Activated CD4-positive, alpha-beta T cell treated with anti-CD3 and anti-CD28 coated beads, Interleukin-2, Interleukin-4, amounts not matched to agents 100 ng/mL and 50 ng/mL, durations not matched to agents 16 hours and 8 hours (primary cell): ENCODE measurements around the gene SKOR2.
"Not testable (repeated sequence)": the region's sequence is repeated elsewhere in the genome, so short reads cannot be mapped to it uniquely, and the experiment has no call there.

Experiments used
- DNase-seq: peaks from one replicate; pipeline ENCODE4 v3.0.0-alpha.2; 2020; ENCODE audit warnings: low spot score

Gene SKOR2

GRCh38 chr18:47254341-47254939 lies 3.0 kb upstream of the SKOR2 start:
- peak; percentile 17 for DNase-seq

- no peak for DNase-seq
Measured at GRCh38 chr18:47253101-47253654, 1.7 kb upstream of the SKOR2 start.

GRCh38 chr18:47250391-47251046 lies 941 bp downstream of the SKOR2 start:
- DNase-seq = no peak

GRCh38 chr18:47249314-47249981 lies 2.0 kb downstream of the SKOR2 start:
- DNase-seq = no peak

- DNase-seq = no peak
Measured at GRCh38 chr18:47248604-47249313, 2.7 kb downstream of the SKOR2 start.

- DNase-seq = no peak
Measured at GRCh38 chr18:47248115-47248603, 3.3 kb downstream of the SKOR2 start.

GRCh38 chr18:47247416-47248114 lies 3.9 kb downstream of the SKOR2 start:
- DNase-seq = no peak

- no peak for DNase-seq
Measured at GRCh38 chr18:47247036-47247415, 4.4 kb downstream of the SKOR2 start.

GRCh38 chr18:47246027-47246971 lies 5.2 kb downstream of the SKOR2 start:
- DNase-seq = no peak

- DNase-seq = no peak
Measured at GRCh38 chr18:47244086-47244485, 7.4 kb downstream of the SKOR2 start.

GRCh38 chr18:47235096-47235495 lies 16.4 kb downstream of the SKOR2 start:
- no peak for DNase-seq

- DNase-seq = no peak
Measured at GRCh38 chr18:47226660-47227059, 24.8 kb downstream of the SKOR2 start.

- peak; percentile 20 for DNase-seq
Measured at GRCh38 chr18:47215554-47216138, 35.8 kb downstream of the SKOR2 start.

GRCh38 chr18:47209171-47209570 lies 42.3 kb downstream of the SKOR2 start:
- DNase-seq = no peak

GRCh38 chr18:47206945-47207637 lies 44.4 kb downstream of the SKOR2 start:
- no peak for DNase-seq

- peak; percentile 39 for DNase-seq
Measured at GRCh38 chr18:47204908-47205522, 46.4 kb downstream of the SKOR2 start.

- no peak for DNase-seq
Measured at GRCh38 chr18:47203626-47204464, 47.6 kb downstream of the SKOR2 start.

GRCh38 chr18:47195961-47196360 lies 55.5 kb downstream of the SKOR2 start:
- DNase-seq = not testable (repeated sequence)
